Esophagus squamous epithelium (tissue), 5 donors: ENCODE data around the gene MYT1. TPM values are rescaled to one million over a fixed set of nuclear protein-coding genes. Genes with fewer than 3 reads are reported as not detected.

Experiments used
- DNase-seq: peaks from one replicate; lab custom pipeline; 2025; lab: John Stamatoyannopoulos, UW
- H3K27ac ChIP-seq, 4 donors: fragments of 200-600 bp; sonication (generic); one replicate each; pipeline ENCODE4 v1.5.1; 2016 to 2019; ENCODE audit warnings: mild to moderate bottlenecking in 1 of 4
- H3K27me3 ChIP-seq, 4 donors: fragments of 200-600 bp; sonication (generic); 1 replicate in 3 of 4; 2 replicates in 1 of 4; pipeline versions ENCODE4 v1.5.1 to v1.6.0; 2017 to 2021; ENCODE audit warnings: antibody characterized with exemption in 1 of 4
- H3K36me3 ChIP-seq, 3 donors: fragments of 200-600 bp; sonication (generic); one replicate each; pipeline ENCODE4 v1.5.1; 2016 to 2019
- H3K4me1 ChIP-seq, 3 donors: fragments of 200-600 bp; sonication (generic); one replicate each; pipeline ENCODE4 v1.5.1; 2017 to 2019
- H3K4me3 ChIP-seq, 4 donors: fragments of 200-600 bp; sonication (generic); 1 replicate in 3 of 4; 2 replicates in 1 of 4; pipeline ENCODE4 v1.5.1; 2016 to 2019; ENCODE audit warnings: mild to moderate bottlenecking in 2 of 4, moderate library complexity in 1 of 4
- H3K9me3 ChIP-seq, 3 donors: fragments of 200-600 bp; sonication (generic); one replicate each; pipeline ENCODE4 v1.5.1; 2016 to 2019
- POLR2A ChIP-seq, 4 donors: fragments of 450-650 bp; IDR thresholded peaks; one replicate each; pipeline ENCODE4 v1.6.1; 2017; ENCODE audit warnings: antibody characterized with exemption in 4 of 4, mild to moderate bottlenecking in 4 of 4, moderate library complexity in 3 of 4
- WGBS, 2 donors: methylation state at CpG; one replicate each; pipeline ENCODE4 v1.1.5; 2018; 5-methylcytosine and 5-hydroxymethylcytosine counted together
- intact Hi-C: fragments of 100-400 bp; cut with DNase I; formaldehyde crosslinking; loops from one replicate; pipeline ENCODE4 v1.15.0; 2022
- total RNA-seq, 4 donors: library from RNA; depleted of rRNA; stranded (reverse); fragments of >200 nt; gene quantifications; one replicate each; pipeline ENCODE4 v1.1.0, GENCODE V29; 2016
- TF ChIP-seq, protein P1 (sequence below), 6 experiments: fragments of 450-650 bp in 4 of 6; fragments of 200-600 bp in 2 of 6; sonication (generic) in 2 of 6; IDR thresholded peaks; one replicate each; pipeline ENCODE4 v1.5.1; 2016 to 2019; ENCODE audit warnings: antibody characterized with exemption in 6 of 6, mild to moderate bottlenecking in 4 of 6, moderate library complexity in 4 of 6
- donor health status: DM: yes; HTN: yes; CAD: no.

The MYT1 gene
- total RNA-seq, 4 donors from 2014 or later = not detected

DNA sequence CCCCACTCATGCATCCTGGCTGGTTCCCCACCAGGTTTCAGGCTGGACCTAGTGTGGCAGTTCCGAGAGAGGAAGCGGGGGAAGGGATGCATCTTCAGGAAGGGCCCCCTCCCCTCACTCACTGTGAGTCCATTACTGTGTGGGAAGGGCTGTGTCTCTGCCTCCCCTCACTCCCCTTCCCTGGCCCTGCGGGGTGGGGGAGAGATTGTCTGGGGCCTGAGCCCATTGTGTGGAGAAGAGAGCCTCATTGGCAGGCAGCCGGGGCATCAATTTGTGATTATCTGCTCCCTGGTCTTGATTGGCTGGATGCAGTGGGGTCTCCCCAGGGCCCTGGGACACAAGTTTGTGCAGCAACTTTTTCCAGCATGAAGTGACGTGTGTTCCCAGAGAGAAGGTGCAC, 4.1 kb upstream of the MYT1 start:
- no peak for DNase-seq
- WGBS, 2 donors = no CpG with 5 or more reads among the region's 5 CpGs
- Histone ChIP-seq H3K9me3 (no peaks in the 10 kb centered on the region), H3K4me3 (no peak overlapping the region), H3K27me3 (peaks cover 3 to 100% (median 9%) of the 10 kb centered on the region in 4 donors), H3K36me3 (no peaks in the 10 kb centered on the region), H3K27ac (no peak overlapping the region), H3K4me1 (peaks cover 0 to 29% (median 4%) of the 10 kb centered on the region in 3 donors)
- intact Hi-C loops = no loop called here
- TF ChIP-seq, protein P1, sequence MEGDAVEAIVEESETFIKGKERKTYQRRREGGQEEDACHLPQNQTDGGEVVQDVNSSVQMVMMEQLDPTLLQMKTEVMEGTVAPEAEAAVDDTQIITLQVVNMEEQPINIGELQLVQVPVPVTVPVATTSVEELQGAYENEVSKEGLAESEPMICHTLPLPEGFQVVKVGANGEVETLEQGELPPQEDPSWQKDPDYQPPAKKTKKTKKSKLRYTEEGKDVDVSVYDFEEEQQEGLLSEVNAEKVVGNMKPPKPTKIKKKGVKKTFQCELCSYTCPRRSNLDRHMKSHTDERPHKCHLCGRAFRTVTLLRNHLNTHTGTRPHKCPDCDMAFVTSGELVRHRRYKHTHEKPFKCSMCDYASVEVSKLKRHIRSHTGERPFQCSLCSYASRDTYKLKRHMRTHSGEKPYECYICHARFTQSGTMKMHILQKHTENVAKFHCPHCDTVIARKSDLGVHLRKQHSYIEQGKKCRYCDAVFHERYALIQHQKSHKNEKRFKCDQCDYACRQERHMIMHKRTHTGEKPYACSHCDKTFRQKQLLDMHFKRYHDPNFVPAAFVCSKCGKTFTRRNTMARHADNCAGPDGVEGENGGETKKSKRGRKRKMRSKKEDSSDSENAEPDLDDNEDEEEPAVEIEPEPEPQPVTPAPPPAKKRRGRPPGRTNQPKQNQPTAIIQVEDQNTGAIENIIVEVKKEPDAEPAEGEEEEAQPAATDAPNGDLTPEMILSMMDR (IDR thresholded peaks at IDR 0.05) = no peak
- no peak for TF ChIP-seq POLR2A (IDR thresholded peaks at IDR 0.05)

DNA sequence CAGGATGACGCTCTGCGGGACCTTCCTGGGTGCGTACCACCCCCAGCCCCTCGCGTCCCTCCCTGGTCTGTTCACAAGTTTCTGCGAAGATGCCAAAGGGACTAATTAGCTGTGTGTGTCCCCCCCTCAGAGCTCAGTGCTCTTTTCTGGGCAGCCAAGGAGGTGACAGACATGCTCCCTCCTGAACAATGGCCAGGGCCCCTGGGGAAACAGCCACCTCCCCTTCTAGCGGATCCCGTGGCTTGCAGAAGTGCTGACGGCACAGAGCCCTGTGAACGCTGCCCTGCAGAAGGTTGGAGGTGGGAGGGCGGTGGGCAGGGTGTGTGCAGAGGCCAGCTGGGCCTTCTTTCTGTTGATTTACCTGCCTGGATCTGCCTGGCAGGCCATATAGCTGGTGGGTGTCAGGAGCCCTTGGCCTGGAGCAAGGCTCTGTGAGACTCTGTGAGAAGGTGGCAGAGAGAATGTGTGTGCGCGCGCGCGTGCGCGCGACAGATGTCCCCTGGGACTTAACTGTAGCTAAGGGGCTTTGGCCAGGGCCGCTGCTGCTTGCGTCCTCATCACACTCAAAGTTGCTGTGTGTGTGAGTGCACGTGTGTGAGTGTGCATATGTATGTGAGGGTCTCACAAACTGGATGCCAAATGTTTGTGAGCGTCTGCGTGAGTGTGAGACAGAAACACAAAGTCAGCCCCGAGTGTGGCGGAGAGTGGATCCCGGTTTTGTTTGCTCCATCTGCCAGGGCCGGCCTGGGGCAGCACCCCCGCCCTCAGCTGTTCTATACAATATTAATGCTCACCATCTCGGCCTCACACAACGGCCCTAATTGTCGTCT, 3.5 kb upstream of the MYT1 start:
- Histone ChIP-seq H3K4me3 (no peak overlapping the region), H3K27ac (no peak overlapping the region), H3K4me1 (peaks cover 0 to 24% (median 4%) of the 10 kb centered on the region in 3 donors), H3K36me3 (no peaks in the 10 kb centered on the region), H3K27me3 (peaks cover 3 to 100% (median 9%) of the 10 kb centered on the region in 4 donors), H3K9me3 (no peaks in the 10 kb centered on the region)
- DNase-seq = no peak
- intact Hi-C loops = no loop called here
- 48 to 65% methylated on average over 23 to 30 of the region's 32 CpGs for WGBS, 2 donors
- no peak for TF ChIP-seq POLR2A (IDR thresholded peaks at IDR 0.05)
- TF ChIP-seq, protein P1 (IDR thresholded peaks at IDR 0.05) = no peak

DNA sequence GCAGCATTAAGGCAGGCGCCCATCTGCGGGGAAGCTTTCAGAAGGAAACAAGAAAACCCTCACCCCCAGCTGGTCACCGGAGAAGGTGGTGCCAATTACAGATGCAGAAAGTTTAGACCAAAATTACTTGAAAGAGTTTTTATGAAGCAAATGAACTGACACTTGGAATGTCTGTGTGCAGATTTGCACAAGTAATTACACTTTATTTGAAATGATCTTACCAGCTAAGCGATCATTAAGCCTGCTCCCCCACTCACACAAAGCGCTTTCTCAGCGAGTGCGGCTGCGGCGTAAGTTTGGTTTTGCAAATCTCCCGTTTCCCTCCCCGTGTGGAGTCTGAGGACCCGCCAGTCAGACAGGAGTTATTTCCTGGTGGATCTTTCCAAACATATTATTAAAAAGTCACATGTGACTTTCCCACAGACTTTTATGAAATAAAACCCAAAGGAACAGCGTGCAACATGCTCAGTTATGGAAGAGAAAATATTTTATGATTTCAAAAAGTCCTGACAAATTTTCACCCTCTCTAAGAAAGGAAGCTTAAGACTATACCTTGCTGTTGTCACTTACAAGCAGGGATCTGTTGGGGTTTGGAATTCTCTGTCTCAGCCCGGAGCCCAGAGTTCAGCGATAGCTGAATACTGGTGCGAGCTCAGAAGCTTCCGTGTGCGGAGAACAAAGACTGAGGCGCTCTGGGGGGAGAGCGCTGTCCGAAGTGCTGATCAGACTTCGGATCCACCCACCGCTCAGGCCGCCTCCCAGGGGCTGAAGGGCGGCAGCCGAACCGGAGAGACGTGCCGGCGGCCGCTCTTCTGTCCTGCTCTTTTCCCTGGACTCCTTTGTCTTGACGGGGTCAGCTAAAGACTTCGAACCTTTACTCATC, 2.7 kb upstream of the MYT1 start:
- Histone ChIP-seq H3K9me3 (no peaks in the 10 kb centered on the region), H3K4me1 (peaks cover 0 to 15% (median 4%) of the 10 kb centered on the region in 3 donors), H3K27me3 (peaks cover 3 to 100% (median 13%) of the 10 kb centered on the region in 4 donors), H3K36me3 (no peaks in the 10 kb centered on the region), H3K27ac (no peak overlapping the region), H3K4me3 (no peak overlapping the region)
- TF ChIP-seq POLR2A (IDR thresholded peaks at IDR 0.05) = no peak
- TF ChIP-seq, protein P1 (IDR thresholded peaks at IDR 0.05) = no peak
- WGBS, 2 donors = 25% methylated on average over 25 to 28 of the region's 33 CpGs
- DNase-seq = no peak
- intact Hi-C loops = no loop called here

DNA sequence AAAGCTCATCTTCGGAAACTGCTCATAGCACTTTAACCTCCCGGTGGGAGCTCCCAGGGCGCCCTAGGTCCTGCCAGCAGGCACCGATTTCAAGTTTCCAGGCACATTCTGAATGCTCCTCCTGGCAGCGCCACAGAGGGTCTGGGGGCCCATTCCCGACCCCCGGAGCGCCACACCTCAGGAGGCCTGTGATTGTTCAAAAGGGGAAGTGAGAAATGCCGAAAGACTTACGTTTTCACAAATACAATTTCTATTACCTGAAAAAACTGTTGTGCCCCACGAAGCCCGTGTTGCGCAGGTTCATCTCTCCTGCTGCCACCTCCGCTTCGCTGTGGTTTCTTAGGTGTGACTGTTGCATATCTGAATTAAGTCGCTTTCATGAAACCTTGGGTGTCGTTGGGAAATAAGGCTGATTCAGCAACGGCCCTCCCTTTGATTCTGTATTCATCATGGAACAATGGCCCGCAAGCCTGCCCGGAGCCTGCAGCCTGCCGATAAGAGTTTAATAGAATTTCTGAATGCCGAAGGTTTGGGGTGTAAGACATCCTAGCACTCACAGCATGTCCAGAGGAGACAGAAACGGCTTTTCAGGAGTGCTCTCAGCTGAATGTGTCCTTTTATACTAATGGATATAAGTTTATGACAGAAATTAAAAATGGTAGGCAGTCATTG, 1.9 kb upstream of the MYT1 start:
- H3K27me3 ChIP-seq = peaks cover 3 to 100% (median 14%) of the 10 kb centered on the region in 4 donors
- no peaks in the 10 kb centered on the region for H3K36me3 ChIP-seq
- H3K27ac ChIP-seq = no peak overlapping the region
- no peak for DNase-seq
- TF ChIP-seq, protein P1 (IDR thresholded peaks at IDR 0.05) = no peak
- TF ChIP-seq POLR2A (IDR thresholded peaks at IDR 0.05) = no peak
- H3K4me3 ChIP-seq = no peak overlapping the region
- peaks cover 0 to 8% (median 0%) of the 10 kb centered on the region in 3 donors for H3K4me1 ChIP-seq
- 50 to 54% methylated on average over 22 to 23 of the region's 23 CpGs for WGBS, 2 donors
- no peaks in the 10 kb centered on the region for H3K9me3 ChIP-seq
- intact Hi-C loops = no loop called here
